NOMO-1 (cell line): ENCODE data around the gene MOB3C.

Experiments used
- DNase-seq, 2 experiments: peaks; one replicate each; lab custom pipeline; 2025; ENCODE audit not compliant: unreplicated experiment in 2 of 2; lab: John Stamatoyannopoulos, UW

The MOB3C gene

DNA sequence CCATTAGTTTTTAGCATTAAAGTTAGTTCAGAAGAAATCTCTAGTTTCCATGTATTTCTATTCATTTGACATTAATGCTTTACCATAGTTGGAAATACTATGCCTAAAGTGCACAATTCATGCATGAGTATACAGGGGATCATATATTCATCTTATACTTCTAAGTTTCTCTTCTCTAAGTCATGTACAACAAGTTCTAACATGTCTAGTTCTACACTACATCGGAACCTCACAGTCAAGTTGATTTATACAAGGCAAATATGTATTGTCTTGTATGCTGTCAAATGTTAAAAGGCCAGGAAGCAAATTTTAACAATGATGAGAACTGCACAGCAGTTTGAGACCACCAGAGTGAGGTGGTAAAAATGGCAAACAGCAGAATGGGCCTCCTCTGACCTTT lies 22.9 kb upstream of the MOB3C start:
- no peak for DNase-seq

DNA sequence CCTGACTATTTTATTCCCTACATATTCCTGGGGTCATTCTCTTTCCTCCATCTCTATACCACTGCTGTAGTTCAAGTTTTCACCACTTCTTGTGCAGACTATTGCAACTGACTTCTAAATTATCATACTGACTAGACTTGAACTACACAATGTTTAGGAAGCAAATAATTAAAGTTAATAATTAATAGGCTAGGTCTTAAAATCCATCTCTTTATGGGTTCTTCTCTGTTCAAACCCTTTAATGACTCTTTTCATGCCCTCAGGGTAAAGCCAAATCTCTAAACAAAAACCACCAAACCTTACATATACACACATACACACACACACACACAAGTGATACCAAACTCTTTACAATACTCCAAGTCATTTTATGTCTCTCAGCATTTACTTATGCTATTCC lies 22.3 kb upstream of the MOB3C start:
- no peak for DNase-seq

DNA sequence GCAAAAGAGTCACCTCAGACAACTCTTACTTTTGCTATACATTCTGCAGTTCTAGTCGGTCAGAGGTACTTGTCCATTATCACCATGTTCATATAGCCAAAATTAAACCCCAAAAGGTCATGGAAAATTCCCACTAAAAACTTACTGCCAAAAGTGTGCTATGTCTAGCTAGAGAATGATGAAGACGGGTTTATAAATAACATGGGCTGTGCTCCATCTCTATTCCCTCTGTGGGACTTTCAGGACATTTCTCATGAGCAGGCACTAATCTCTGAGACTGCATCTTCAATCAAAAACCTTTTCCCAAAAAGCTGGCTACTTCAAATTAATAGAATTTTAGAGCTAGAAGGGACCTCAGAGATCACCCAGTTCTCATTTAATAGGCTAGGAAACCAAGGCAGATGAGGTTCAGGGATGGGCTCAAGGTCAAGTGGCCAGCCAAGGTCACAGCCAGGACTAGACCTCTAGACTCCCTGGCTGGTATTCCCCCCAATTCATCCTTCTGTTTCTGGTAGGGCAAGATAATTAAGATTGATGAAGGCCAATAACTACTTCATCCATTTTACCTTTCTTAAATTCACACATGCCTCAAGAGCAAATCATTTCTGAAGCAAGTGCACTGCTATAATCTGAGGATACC lies 21.0 kb upstream of the MOB3C start:
- no peak for DNase-seq

DNA sequence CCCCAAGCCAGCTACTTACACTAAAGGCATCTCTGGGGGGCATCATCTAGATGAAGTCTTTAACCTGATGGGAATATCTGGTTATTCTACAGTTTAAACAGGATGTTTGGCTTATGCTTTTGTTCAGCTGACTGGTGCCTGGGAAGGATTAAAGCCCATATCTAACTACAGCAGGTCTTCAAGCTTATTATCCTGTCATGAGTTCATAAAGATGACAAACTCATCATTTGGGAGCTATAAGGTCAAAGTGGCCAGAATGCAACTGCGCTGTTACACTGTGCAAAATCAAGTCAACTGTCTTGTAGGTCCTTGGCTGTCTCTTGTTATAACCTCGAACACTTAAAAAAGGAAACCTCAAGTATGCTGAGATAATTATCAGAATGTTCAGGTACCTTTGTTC lies 18.6 kb upstream of the MOB3C start:
- no peak for DNase-seq

DNA sequence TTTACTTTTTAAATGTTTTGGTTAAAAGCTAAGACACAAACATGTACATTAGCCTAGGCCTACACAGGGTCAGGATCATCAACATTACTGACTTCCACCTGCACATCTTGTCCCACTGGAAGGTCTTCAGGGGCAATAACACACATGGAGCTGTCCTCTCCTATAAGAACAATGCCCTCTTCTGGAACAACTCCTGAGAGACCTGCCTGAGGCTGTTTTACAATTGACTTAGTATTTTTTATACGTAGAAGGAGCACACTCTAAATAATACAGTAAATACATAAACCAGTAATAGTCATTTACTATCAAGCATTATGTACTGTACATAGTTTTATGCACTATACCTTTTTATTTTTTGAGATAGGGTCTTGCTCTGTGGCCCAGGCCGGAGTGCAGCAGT lies 14.1 kb upstream of the MOB3C start:
- DNase-seq, result no peak

DNA sequence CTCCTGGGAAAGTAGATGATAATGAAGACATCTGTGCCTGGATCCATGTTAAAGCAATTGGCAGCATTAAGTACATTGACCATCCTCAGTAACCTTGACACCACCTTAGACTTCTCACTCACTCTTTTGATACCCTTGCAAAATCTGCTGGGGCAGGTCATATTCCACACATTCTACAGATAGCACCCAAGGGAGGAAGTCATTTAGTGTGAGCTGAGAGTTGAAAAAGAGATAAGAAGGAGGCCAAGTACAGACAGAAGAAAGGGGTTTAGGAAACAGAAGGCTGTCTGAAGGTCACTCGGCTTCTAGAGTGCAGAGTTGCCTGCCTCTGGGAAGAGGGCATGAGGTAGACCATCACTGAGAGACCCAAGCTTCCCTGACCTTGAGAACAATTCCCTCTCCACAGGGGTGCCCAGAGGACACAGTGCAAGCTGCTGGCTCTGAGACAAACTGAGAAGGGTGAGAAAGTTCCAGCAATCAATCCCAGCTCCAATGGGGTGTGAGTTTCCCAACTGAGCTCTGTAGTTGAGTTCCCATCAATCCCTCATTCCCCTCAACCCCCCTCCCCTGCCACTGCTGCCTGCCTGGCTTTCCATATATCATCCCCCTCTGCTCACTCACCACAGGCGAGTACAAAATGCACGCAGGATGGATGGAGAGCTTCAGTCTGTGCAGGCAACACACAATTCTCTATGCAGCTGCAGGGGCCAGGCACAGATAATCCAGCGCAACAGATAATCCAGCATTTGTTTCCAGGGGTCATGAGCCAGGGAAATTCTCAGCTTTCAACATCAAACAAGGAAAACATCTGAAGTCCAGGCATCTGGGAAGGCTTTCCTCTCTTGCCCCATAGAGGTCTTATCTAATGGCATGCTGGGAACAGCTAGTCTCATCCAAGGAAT lies 7.4 kb upstream of the MOB3C start:
- no peak for DNase-seq

DNA sequence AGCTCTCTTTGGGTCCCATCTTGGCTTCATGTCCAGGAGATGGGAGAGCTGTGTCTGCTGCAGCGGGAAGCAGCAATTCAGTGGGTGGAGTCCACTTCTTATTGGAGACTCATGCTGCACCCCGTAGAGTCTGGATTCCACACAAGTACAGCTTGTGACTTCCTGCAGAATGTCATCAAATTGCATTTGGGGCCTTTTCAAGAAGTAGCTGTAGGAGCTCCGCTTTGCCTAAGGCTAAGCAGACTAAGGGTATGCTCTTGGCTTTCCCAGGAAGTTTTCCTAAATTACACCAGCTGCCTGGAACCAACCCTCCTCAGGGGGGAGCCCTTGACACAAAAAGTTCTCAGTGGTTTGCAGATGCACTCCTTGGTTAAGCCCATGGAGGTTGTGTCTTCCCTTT lies 5.7 kb upstream of the MOB3C start:
- DNase-seq, result no peak

DNA sequence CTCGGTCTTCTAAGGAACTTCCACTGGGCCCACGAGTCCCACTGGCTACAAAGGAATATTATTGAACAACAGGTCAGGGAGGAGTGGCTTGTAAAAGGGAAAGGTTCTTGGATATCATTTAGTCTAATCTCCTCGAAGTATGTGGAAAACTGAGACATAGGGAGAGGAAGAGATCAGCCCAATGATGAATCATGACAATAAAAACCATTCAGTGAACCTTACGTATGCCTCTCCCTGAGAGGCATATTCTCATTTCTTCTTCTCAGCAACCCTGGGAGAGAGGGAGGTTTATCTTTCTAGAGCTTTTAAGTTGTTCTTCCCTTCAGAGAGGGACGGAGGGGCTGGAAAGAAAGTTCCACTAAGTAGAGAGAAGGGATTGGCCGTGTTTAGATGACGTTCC lies 5.3 kb upstream of the MOB3C start:
- no peak for DNase-seq

DNA sequence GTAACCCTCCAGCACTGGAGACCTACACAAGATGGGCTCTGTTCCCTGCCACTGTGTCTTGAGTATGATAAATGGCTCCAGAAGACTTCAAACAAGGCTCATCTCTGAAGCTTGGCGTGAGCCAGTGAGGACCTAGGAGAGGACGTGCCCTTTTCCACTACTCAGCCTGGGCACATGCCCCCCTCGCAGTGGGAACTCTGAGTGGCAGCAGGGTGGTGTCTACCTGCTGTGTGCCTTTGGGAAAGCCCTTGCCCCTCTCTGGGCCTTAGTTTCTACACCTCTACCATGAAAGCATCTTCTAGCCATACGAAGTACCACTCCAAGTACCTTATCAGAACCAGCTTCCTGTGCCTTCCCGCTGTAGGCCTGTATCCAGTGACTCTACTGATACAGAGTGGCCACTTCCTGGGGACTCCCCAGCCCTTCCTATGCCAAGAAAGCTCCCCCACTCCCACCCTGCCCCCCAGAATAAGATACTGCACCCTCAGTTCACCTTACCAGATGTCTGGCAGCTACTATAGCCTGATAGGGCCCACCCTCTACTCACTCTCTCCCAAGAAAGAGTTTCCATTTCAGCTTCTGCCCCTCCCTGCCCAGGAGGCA lies 3.1 kb upstream of the MOB3C start:
- no peak for DNase-seq

DNA sequence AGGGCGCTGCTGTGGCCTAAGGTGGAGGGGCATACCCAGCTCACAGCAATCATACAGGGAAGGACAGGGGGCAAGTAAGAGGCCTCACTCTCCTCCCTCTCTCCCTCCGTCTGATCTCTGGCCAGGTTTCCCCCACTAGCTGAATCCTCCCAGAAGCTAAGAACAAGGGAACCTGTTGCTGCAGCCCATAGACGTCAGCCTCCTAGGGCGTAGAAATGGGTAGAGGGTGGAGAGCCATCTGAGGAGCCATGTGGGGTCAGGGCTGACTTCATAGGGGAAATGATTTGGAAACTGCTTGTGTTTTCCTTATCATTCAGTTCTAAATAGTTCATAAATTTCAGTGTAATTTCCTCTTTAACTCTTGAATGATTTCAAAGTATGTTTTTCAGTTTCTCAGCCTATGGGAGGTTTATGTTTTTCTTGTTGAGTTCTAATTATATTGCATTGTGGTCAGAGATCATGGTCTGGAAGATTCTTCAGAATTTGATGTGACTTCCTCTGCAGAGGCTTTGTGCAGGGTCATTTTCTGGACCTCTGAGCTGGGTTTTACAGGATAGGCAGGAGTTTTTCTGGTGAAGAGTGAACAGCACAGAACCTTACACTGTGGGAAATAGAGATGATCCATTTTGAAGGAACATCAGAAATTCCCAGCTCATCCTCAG lies 2.3 kb upstream of the MOB3C start:
- DNase-seq, result no peak

DNA sequence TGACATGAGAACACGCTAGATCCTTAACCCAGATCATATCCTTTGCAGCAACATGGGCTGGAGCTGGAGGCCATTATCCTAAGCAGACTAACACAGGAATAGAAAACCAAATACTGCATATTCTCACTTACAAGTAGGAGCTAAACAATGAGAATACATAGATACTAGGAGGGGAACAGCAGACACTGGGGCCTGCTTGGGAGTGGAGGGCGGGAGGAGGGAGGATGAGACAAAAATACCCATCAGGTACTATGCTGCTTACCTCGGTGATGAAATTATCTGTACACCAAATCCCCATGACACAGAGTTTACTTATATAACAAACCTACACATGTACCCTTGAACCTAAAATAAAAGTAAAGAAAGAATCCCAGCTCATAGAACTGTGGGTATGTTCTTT lies 1.2 kb upstream of the MOB3C start:
- DNase-seq, result no peak

DNA sequence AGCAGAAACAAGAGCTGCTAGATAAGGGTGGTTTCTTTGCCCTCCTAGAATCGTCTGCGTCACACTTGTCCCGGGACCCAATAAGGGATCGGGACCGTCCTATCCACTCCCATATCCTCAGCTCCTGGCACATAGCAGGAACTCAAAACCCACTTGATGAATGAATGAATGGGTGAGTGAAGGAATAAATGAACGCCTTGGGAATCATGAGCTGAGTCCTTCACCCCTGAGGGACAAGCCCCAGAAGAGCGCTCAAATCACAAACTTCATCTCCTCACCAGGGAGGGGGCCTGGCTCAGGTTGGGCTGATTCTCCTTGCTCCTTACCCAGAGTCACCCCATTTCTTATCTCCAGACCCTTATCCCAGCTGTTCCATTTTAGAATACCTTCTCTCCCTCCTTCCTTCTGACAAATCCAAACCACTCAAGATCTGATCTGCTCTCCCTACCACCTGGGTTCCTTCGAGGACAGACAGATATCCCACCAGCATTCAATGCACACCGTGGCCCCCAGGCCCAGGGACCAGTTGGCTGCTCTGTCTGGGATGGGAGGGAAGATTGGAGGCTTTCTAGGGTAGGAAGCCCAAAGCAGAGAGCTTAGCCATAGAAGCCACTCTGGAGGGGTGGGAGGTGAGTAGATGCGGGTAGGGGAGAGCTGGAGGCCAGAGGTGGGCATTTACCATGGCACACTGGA lies 643 bp upstream of the MOB3C start:
- DNase-seq, result no peak

DNA sequence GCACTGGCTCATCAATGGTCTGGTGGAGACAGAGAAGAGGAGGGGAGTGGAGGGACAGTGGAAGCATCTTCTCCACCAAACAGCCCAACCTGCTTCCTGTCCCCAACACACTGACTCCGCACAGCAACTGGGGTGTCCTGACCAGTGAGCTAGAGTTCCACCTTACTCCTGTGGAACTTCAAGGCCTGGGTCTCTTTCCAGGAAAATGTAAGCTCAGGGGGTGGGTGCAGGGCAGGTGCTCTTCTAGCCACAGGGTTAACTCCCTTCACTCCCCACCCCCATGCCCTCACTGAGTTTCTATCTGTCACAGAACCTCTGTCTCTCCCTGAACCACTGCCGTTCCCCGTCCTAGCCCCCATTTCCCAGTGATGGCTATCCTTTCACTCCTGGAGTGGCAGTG lies 876 bp downstream of the MOB3C start:
- DNase-seq, result no peak

DNA sequence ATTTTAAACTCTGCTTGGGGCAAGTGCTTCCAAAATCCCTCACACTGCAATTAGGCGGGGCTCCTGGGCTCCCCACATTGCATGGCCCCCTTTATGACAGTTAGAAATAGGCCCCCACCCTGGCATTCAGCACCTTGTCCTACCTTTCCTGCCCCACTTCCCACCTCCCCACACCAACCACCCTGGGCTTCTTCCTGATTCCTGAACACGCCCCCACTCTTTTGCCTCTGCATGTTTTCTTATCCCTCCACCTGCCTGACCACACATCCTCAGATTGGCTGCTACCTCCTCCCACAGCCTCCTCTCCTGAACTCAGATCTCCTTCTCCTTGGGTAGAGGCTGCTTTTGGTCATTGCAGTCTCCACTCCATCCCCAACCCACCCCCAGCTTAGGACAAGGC lies 1.5 kb downstream of the MOB3C start:
- no peak for DNase-seq

DNA sequence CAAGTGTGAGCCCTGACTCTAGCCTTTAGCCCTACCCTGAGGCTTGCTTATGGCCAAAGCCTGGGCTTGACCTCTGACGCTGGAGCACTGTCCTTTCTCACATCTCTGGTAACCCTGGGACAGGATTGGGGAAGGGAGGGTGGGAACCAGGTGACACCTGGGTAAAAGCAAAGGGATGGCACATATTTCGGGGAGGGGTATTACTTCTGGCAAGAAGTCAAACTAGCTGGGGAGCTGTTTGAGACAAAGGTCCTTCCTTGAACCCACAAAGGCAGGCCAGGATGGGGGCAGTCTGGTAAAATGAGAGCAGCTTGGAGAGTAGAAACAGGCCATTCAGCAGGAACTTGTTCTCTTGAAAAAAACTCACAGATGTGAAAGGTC lies 2.0 kb downstream of the MOB3C start:
- no peak for DNase-seq

DNA sequence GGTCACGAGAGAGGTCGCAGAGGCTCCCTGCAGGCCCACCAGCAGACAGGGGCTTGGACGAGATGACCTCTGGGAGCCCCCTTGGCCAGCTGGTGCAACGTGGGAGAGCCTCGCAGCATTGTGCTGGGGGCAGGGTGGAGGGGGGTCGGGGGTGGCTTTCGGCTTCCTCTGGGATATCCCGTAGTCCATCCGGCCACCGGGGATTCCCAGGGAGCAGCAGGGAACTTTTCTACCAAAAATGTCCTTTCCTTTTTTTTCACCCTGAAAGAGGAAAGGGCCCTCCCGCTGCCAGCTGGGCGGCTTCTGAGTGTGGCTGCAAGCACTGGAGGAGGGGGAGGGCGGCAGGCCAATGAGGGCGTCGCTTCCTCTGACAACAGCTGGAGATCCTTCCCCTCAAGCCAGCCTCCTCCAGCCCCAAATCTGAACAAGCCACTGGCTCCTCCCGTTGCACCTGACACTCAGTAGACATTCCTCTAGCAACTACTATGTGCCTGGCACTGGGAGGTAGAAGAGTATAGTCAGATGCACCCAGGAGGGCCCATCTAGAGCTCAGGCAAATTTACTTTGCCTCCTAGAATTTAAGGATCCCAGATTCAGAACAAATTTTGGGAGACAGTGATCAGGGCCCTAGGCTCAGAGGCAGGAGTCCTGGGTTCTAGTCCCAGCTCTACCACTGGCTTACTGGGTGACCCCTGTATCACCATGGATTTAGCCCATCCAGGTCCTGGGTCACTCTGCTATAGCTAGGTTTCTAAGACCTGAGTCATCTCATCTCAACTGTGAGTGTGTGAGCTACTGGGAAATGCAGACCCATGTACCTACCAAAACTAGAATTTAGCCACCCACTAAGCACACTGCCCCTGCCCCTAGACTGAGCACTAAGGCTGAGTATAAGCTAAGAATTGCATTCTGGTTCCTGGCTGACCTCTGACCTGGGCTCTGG lies 2.7 kb downstream of the MOB3C start:
- peak; percentile 52 to 81 for DNase-seq

DNA sequence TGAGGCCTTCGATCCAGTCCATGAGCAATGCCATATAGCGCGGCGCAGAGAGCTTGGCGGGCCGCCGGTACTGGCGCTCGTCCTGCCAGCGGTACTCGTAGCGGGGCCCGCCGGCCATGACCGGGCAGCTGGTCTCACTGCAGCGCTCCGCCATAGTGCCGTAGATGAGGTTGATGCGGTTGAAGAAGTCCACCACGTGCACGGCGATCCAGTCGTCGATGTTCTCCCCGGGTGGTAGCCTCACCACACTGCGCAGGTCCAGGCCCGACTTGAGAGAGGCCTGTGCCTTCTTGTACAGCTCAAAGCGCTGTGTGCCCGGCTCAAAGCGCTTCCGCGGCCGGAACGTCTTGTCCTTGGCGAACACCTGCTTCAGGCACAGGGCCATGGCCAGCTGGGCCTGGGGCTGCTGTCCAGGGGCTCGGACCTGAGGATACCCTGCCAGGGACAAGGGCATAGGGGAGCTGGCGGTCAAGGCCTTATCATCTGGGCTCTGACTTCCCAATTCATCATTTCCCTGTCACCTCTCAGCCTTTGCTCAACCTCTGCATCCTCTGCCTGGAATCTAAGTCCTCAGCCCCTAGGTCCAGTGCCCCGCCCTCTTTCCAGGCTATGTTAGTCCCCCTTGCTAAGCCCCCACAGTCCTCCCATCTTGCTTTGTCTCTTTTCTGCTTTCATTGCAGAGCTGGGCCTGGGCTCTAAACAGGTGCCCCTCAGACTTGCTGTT lies 3.5 kb downstream of the MOB3C start:
- DNase-seq, result no peak

DNA sequence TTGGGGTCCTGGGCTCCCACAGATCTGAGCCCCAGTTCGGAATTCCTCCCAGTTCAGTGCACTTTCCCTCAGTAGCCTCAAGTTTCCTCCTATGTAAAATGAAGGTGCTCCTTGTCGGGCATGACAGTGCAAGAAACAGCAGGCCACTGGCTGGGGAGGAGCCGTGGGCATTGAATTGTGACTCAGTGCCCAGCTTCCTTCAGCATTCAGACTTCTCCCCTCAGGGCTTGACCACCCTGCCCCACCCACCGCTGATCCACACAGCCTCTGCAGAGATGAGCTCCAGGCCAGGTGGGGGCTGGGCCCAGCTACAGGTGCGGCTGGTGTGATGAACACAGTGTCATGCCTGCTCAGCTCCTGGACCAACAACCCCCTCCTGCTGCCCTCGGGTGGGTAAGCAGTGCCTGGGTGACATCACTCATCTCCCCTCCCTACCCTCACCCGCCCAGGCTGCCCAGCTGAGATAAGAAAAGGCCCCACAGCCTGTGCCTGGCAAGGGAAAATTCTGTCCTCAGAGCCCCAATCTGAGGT lies 4.9 kb downstream of the MOB3C start:
- DNase-seq, result no peak
